SK-N-MC (cell line): ENCODE results near the gene SEPTIN1.

Experiments
- EZH2 ChIP-seq: fragments of 200-600 bp; sonication (generic); IDR thresholded peaks from one replicate; pipeline ENCODE4 v1.6.1; 2017; ENCODE audit warnings: antibody characterized with exemption
- FOXP2 ChIP-seq: optimal IDR thresholded peaks from 2 replicates; pipeline ENCODE3; 2011; ENCODE audit warnings: mild to moderate bottlenecking, moderate library complexity; ENCODE audit not compliant: insufficient read depth; ENCODE audit errors: extremely low read length, control extremely low read depth
- POLR2AphosphoS5 ChIP-seq: IDR thresholded peaks from 2 replicates; pipeline ENCODE4 v1.6.1; 2012; ENCODE audit warnings: mild to moderate bottlenecking, low read depth, low read length, borderline replicate concordance

DNA sequence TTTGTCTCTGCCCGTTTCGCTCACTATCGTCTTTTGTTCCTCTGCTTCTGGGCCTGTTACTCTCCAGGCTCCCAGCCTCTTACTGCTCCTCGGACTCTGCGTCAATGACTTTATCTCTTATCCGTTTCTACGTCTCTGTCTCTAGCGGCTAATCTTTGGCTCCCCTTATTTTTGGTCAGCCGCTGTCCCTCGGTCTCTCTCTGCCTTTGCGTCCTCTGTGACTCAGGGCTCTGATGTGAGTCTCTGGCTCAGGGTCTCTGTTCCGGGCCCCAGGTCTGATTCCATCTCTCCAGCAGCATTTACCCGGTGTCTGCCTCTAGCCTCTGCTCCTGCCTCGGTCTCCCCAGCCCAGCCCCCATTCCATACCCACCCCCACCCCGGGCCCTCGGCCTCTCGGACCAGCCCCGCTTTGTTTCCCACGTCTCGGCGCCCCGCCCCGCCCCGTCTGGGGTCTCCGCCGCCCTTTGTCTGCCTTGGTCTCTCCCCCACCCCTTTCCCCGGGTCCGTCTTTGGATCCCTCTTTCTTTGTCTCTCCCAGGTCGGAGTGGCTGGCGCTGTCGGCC, 12.3 kb upstream of the SEPTIN1 start:
- TF ChIP-seq POLR2AphosphoS5 (no peak), EZH2 (no peak), FOXP2 (no peak)
